Measurements from ENCODE around the gene SMURF2. TPM values are rescaled to one million over a fixed set of nuclear protein-coding genes. Genes with fewer than 3 reads are reported as not detected.

The SMURF2 gene
- total and polyA plus RNA-seq, 10 of the 15 experiments (the other 5 are each of a cell fraction or from before 2014, with no cell fraction given): 2.8 to 13.4 (median 7.5) TPM

- in situ Hi-C loops (cut with MboI) (no loop called here), intact Hi-C loops (cut with micrococcal nuclease; ENCODE audit: unreplicated experiment) (no loop called here)
- H2AFZ ChIP-seq (ENCODE audit: control insufficient read depth, low read depth, low read length): peak overlapping the region; percentile 41
- H3K4me2 ChIP-seq (ENCODE audit: control insufficient read depth, insufficient read depth): peak overlapping the region; percentile 57
- DNase-seq (ENCODE audit: low read depth, low spot score): no peak
- no peak overlapping the region for H3K4me3 ChIP-seq
- H3K27ac ChIP-seq (ENCODE audit: control insufficient read depth, insufficient read depth): 0 out of 2 replicates have a peak overlapping the region, but pooled peaks have one; percentile 47
- no peaks in the 10 kb centered on the region for H3K9me3 ChIP-seq (replicated peaks; ENCODE audit: control insufficient read depth, insufficient read depth, low read length)
- no peaks in the 10 kb centered on the region for H4K20me1 ChIP-seq (ENCODE audit: control insufficient read depth, insufficient read depth)
- no peak for FAIRE-seq
- TF ChIP-seq CUX1 (IDR thresholded peaks at IDR 0.05; ENCODE audit: insufficient replicate concordance, low read depth, low read length) (no peak), CHD2 (IDR thresholded peaks at IDR 0.05; ENCODE audit: borderline replicate concordance, low read depth, low read length) (no peak), KAT2A (conservative IDR thresholded peaks at IDR 0.05; ENCODE audit: control insufficient read depth, low read depth, low read length) (no peak), JUNB (IDR thresholded peaks at IDR 0.05) (peak; percentile 45; the same call in 1 of the 2 replicates), CREM (IDR thresholded peaks at IDR 0.05; ENCODE audit: low read depth) (no peak), MYB (IDR thresholded peaks at IDR 0.05; ENCODE audit: borderline replicate concordance, low read depth, low read length) (no peak), ATF3 (IDR thresholded peaks at IDR 0.05; ENCODE audit: borderline replicate concordance, extremely low read depth, low read depth, low read length) (no peak), IKZF2 (IDR thresholded peaks at IDR 0.05) (0 out of 4 replicates have a peak, but pooled peaks of 1 of the 2 experiments have one; percentile 20), MXI1 (IDR thresholded peaks at IDR 0.05; ENCODE audit: low read depth, low read length) (no peak), PKNOX1 (IDR thresholded peaks at IDR 0.05) (no peak), CBFB (IDR thresholded peaks at IDR 0.05; ENCODE audit: low read depth) (no peak), HCFC1 (IDR thresholded peaks at IDR 0.05; ENCODE audit: low read length) (no peak), EP300 (IDR thresholded peaks at IDR 0.05; ENCODE audit: borderline replicate concordance in 1 of 2, control insufficient read depth in 1 of 2, low read depth in 2 of 2, low read length in 2 of 2) (no peak)
- BruUV-seq (replicated peaks): no TSS peak
- peaks cover 3% of the 10 kb centered on the region; the same call in 1 of the 2 replicates for H3K4me1 ChIP-seq (ENCODE audit: control insufficient read depth, insufficient read depth, low read length)
- SMC1A ChIA-PET (ENCODE audit: uncharacterized antibody, unreplicated experiment): interaction anchor here (0.6 kb wide), 1 partner anchor 12 kb away, joined by 3 read pairs; no protein-coding TSS in a partner anchor
- 0% methylated on average over 1 of the region's 1 CpG for WGBS (ENCODE audit: insufficient coverage, insufficient replicate concordance, low lambda C conversion rate, missing lambda C conversion rate)
- H3K9ac ChIP-seq (ENCODE audit: control insufficient read depth, insufficient read depth, low read length): no peak overlapping the region
- no peaks in the 10 kb centered on the region for H3K27me3 ChIP-seq (replicated peaks in 1 of 2; ENCODE audit: control insufficient read depth in 2 of 2, insufficient read depth in 2 of 2, low read length in 1 of 2)
- POLR2A ChIA-PET: interaction anchor here (1.5 kb wide), 1 partner anchor 10 kb away, joined by 3 read pairs; no protein-coding TSS in a partner anchor
- peak; percentile 88 for ATAC-seq
- RAD21 ChIA-PET (ENCODE audit: unreplicated experiment): no interaction called here
- H3K79me2 ChIP-seq (ENCODE audit: control insufficient read depth, insufficient read depth, low read length): peaks cover 4% of the 10 kb centered on the region
- CTCF ChIA-PET: no interaction called here
- peaks cover 0 to 4% of the 10 kb centered on the region in 2 experiments; a peak in 2 of 4 replicates for H3K36me3 ChIP-seq (ENCODE audit: control insufficient read depth in 2 of 2, insufficient read depth in 2 of 2, low read length in 1 of 2)
These were observed 33.5 kb downstream of the SMURF2 start for GRCh38 chr17:64628641-64629040.
